ENCODE measurements around the gene CALML5.

GRCh38 chr10:5529702-5530411 is 30.5 kb upstream of the CALML5 start:
- TF ChIP-seq, protein P1, sequence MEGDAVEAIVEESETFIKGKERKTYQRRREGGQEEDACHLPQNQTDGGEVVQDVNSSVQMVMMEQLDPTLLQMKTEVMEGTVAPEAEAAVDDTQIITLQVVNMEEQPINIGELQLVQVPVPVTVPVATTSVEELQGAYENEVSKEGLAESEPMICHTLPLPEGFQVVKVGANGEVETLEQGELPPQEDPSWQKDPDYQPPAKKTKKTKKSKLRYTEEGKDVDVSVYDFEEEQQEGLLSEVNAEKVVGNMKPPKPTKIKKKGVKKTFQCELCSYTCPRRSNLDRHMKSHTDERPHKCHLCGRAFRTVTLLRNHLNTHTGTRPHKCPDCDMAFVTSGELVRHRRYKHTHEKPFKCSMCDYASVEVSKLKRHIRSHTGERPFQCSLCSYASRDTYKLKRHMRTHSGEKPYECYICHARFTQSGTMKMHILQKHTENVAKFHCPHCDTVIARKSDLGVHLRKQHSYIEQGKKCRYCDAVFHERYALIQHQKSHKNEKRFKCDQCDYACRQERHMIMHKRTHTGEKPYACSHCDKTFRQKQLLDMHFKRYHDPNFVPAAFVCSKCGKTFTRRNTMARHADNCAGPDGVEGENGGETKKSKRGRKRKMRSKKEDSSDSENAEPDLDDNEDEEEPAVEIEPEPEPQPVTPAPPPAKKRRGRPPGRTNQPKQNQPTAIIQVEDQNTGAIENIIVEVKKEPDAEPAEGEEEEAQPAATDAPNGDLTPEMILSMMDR (IDR thresholded peaks at IDR 0.05): no peak
- TF ChIP-seq POLR2AphosphoS5 (IDR thresholded peaks at IDR 0.05): no peak

Data from prostate gland (tissue), 2 donors.